H1 (cell line): ENCODE results near the gene FHAD1. TPM values are rescaled to one million over a fixed set of nuclear protein-coding genes. Genes with fewer than 3 reads are reported as not detected.

Experiments used
- CHD1 ChIP-seq: IDR thresholded peaks from 2 replicates; pipeline ENCODE4 v1.6.1; 2012; ENCODE audit warnings: low read depth, low read length, improper control_type of control experiment
- HDAC6 ChIP-seq: IDR thresholded peaks from one replicate; pipeline ENCODE4 v1.7.1; 2012; ENCODE audit warnings: low read depth, mild to moderate bottlenecking, inconsistent platforms, low read length, moderate library complexity
- NANOG ChIP-seq: IDR thresholded peaks from 2 replicates; pipeline ENCODE4 v1.6.1; 2011; ENCODE audit warnings: low read length, low read depth, mild to moderate bottlenecking, inconsistent platforms; ENCODE audit not compliant: insufficient read depth, poor library complexity, severe bottlenecking
- RFX5 ChIP-seq: IDR thresholded peaks from 2 replicates; pipeline ENCODE4 v1.6.1; 2011; ENCODE audit warnings: low read depth, low read length, improper control_type of control experiment, borderline replicate concordance
- SP1 ChIP-seq: IDR thresholded peaks from 2 replicates; pipeline ENCODE4 v1.6.1; 2011; ENCODE audit warnings: low read depth, low read length
- polyA plus RNA-seq, 7 experiments: library from polyadenylated mRNA; depleted of rRNA in 3 of 7; stranded (reverse) in 5 of 7; unstranded in 2 of 7; fragments of >200 nt in 5 of 7; fragments of 200-250 nt in 2 of 7; gene quantifications; 1 replicate in 5 of 7; 2 replicates in 1 of 7; 4 replicates in 1 of 7; pipeline versions ENCODE4 v1.2.1 to v1.2.3, GENCODE V29; 2011 to 2013; ENCODE audit warnings: missing spikeins in 2 of 7, mixed read lengths in 2 of 7
- total RNA-seq: library from RNA; stranded (reverse); fragmentation: NEBNext Ultra II Directional; extraction: Animal tissue kit (Norgen Biotek cat#: 25700); gene quantifications from 2 replicates; pipeline ENCODE4 v1.2.1, GENCODE V29; 2021
- TF ChIP-seq, protein P1 (sequence below): fragments of 300-600 bp; sonication (generic); IDR thresholded peaks from 2 replicates; pipeline ENCODE4 v1.7.1; 2012; ENCODE audit warnings: low read length, moderate library complexity, mild to moderate bottlenecking, inconsistent platforms; ENCODE audit not compliant: insufficient replicate concordance

The FHAD1 gene
- total and polyA plus RNA-seq, 2 of the 8 experiments (the other 6 are each of a cell fraction or from before 2014, with no cell fraction given) = 0.39 to 0.69 TPM

DNA sequence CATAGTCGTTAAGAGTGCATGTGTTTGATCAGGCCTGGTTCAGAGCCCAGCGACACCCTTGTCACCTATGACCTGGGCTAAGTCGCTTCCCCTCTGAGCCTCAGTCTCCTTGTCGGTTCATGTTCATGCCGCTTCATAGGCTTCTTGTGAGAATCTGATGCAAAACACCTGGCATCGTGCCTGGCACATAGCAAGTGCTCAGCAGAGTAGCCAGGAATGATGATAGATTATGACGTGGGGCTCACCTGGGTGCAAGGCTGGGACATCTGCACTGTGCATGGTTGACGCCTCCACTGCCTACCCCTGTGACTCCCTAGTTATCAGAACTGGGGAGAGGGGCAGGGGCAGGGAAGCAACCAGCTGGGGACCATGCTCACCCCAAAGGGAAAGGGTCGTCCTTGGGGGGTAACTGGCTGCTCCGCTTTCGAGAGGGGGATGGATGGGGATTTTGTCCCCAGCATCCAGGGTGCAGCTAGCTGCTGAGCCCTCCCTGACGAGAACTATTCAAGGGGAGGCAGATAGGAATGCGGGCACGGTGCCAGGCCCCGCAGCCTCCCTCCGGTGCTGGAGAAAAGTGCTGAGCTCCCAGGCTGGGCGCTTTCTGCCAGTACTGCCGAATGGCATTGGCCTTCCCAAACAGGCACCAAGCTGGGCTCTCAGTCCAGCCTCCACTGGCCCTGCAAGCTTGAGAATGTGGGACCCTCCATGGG is 171.9 kb downstream of the FHAD1 start (continued):
- TF ChIP-seq, protein P1, sequence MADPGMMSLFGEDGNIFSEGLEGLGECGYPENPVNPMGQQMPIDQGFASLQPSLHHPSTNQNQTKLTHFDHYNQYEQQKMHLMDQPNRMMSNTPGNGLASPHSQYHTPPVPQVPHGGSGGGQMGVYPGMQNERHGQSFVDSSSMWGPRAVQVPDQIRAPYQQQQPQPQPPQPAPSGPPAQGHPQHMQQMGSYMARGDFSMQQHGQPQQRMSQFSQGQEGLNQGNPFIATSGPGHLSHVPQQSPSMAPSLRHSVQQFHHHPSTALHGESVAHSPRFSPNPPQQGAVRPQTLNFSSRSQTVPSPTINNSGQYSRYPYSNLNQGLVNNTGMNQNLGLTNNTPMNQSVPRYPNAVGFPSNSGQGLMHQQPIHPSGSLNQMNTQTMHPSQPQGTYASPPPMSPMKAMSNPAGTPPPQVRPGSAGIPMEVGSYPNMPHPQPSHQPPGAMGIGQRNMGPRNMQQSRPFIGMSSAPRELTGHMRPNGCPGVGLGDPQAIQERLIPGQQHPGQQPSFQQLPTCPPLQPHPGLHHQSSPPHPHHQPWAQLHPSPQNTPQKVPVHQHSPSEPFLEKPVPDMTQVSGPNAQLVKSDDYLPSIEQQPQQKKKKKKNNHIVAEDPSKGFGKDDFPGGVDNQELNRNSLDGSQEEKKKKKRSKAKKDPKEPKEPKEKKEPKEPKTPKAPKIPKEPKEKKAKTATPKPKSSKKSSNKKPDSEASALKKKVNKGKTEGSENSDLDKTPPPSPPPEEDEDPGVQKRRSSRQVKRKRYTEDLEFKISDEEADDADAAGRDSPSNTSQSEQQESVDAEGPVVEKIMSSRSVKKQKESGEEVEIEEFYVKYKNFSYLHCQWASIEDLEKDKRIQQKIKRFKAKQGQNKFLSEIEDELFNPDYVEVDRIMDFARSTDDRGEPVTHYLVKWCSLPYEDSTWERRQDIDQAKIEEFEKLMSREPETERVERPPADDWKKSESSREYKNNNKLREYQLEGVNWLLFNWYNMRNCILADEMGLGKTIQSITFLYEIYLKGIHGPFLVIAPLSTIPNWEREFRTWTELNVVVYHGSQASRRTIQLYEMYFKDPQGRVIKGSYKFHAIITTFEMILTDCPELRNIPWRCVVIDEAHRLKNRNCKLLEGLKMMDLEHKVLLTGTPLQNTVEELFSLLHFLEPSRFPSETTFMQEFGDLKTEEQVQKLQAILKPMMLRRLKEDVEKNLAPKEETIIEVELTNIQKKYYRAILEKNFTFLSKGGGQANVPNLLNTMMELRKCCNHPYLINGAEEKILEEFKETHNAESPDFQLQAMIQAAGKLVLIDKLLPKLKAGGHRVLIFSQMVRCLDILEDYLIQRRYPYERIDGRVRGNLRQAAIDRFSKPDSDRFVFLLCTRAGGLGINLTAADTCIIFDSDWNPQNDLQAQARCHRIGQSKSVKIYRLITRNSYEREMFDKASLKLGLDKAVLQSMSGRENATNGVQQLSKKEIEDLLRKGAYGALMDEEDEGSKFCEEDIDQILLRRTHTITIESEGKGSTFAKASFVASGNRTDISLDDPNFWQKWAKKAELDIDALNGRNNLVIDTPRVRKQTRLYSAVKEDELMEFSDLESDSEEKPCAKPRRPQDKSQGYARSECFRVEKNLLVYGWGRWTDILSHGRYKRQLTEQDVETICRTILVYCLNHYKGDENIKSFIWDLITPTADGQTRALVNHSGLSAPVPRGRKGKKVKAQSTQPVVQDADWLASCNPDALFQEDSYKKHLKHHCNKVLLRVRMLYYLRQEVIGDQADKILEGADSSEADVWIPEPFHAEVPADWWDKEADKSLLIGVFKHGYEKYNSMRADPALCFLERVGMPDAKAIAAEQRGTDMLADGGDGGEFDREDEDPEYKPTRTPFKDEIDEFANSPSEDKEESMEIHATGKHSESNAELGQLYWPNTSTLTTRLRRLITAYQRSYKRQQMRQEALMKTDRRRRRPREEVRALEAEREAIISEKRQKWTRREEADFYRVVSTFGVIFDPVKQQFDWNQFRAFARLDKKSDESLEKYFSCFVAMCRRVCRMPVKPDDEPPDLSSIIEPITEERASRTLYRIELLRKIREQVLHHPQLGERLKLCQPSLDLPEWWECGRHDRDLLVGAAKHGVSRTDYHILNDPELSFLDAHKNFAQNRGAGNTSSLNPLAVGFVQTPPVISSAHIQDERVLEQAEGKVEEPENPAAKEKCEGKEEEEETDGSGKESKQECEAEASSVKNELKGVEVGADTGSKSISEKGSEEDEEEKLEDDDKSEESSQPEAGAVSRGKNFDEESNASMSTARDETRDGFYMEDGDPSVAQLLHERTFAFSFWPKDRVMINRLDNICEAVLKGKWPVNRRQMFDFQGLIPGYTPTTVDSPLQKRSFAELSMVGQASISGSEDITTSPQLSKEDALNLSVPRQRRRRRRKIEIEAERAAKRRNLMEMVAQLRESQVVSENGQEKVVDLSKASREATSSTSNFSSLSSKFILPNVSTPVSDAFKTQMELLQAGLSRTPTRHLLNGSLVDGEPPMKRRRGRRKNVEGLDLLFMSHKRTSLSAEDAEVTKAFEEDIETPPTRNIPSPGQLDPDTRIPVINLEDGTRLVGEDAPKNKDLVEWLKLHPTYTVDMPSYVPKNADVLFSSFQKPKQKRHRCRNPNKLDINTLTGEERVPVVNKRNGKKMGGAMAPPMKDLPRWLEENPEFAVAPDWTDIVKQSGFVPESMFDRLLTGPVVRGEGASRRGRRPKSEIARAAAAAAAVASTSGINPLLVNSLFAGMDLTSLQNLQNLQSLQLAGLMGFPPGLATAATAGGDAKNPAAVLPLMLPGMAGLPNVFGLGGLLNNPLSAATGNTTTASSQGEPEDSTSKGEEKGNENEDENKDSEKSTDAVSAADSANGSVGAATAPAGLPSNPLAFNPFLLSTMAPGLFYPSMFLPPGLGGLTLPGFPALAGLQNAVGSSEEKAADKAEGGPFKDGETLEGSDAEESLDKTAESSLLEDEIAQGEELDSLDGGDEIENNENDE = no peak
- TF ChIP-seq RFX5 (no peak), CHD1 (no peak), SP1 (no peak), NANOG (no peak), HDAC6 (no peak)
- TF ChIP-seq, all 59 proteins: peak for 0
